RPMI7951 (cell line): ENCODE results near the gene DOCK10. TPM values are rescaled to one million over a fixed set of nuclear protein-coding genes. Genes with fewer than 3 reads are reported as not detected.

Experiments used
- DNase-seq: peaks from one replicate; pipeline ENCODE4 v3.0.0-alpha.2; 2012; ENCODE audit warnings: low read depth
- total RNA-seq: library from RNA; depleted of rRNA; stranded (reverse); fragments of >200 nt; shearing (Covaris generic); gene quantifications from 2 replicates; pipeline ENCODE4 v1.2.3, GENCODE V29; 2014

The DOCK10 gene
- total RNA-seq, 1 experiment from 2014 or later: 42.8 TPM

DNA sequence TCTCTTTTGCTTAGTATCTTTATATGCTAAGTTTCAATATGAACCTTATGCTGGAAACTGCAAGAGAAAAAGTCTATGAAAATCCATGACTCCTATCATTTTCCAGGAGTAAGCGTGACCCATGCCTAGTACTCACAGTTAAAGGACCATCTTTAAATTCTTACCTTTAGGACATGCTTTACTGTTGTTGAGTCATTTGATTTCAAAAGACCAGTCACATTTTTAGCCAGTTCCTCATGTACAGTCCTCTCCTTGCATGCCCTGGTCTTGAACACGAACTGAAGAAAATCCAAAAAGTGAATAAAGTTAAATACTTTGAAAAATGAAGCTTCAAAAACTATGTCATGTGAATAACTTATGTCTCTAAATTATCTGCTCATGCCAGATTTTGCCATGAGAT is 208.3 kb downstream of the DOCK10 start:
- no peak for DNase-seq

- no peak for DNase-seq
Measured at GRCh38 chr2:224832207-224832606, 210.1 kb downstream of the DOCK10 start.

GRCh38 chr2:224831530-224831929 is 210.7 kb downstream of the DOCK10 start:
- no peak for DNase-seq

DNA sequence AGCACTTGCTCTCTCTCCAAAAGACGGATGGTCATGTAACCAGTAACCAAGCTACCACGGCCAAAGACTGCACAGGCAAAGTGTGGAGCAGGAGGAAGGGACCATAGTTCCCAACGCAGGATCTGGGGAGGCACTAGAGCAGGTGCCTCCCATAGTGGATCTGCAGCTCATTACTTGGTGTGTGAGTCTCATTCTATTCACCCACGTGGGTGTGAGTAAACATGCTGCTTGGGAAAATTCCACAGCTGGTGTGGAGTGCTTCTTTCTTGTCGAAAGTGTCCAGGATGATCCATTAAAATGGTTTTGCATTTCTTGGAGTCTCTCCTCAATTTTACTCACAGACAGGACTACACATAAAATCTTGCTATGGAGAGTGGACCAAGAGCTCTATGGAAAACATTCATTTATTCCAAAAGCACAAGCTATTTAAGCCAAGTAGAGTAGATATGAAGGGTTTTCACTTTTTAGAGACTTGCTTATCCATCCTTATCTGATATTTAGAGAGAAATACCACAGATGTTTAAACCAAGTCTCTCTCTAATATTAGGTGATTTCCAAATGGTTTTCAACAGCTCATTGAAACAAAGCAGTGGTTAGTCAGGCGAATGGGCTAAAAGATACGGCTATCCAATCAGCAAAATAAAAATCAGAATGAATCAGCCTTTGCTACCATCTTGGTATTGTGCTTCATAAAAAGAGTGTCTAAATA is 221.8 kb downstream of the DOCK10 start:
- DNase-seq: no peak

- no peak for DNase-seq
Measured at GRCh38 chr2:224819075-224819474, 223.2 kb downstream of the DOCK10 start.

DNA sequence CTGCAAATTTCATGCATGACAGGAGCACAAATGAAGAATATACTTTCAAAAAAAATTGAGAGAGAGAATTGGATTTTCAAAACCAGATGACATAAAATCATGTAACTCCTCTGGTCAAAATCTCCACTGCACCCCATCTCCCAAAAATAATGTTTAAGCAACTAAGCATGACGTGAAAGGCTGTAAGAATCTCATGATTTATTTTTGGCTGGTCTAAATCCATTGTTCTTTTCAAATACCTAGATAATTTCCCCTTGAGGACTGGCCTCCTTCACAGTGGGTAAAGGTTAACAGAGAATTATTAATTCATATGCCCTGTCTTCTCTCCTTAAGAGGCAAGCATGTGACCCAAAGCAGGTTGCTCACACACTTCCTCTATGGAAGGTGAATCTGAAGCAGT is 224.6 kb downstream of the DOCK10 start:
- no peak for DNase-seq

DNA sequence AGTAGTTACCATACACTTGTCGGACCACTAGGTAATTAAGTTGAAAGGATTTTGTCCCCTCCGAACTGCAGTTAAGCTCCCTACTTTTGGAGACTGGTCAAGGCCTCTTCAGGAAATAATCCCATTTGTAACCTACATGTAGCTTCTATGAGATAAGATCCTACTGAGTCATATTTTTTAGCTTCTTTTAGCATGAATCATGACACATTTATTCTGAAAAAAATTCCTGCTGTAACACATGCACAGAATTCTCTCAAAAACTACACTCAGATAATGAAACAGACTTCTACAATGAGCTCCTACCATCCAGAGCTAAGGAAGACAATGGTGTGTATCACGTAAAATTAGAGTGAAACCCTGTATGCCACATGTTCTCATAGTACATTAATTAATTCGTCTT is 225.5 kb downstream of the DOCK10 start:
- DNase-seq: peak; percentile 88

DNA sequence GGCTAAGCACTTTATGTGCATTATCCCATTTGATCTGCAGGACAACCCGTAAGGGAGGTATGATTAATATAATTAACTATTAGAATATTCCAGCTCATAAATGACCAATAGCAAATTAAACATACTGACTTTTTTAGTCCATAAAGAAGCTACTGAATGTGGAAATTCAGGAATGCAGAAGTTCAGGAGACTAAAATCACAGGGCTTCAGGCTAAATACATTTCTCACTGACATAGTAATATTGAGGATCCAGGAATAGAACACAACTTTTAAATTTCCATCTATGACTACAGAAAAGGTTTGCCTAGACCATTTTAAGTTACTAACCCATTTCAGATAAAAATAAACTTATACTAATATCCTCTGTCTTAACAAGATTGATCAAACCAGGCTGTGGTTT is 228.7 kb downstream of the DOCK10 start:
- DNase-seq: no peak

DNA sequence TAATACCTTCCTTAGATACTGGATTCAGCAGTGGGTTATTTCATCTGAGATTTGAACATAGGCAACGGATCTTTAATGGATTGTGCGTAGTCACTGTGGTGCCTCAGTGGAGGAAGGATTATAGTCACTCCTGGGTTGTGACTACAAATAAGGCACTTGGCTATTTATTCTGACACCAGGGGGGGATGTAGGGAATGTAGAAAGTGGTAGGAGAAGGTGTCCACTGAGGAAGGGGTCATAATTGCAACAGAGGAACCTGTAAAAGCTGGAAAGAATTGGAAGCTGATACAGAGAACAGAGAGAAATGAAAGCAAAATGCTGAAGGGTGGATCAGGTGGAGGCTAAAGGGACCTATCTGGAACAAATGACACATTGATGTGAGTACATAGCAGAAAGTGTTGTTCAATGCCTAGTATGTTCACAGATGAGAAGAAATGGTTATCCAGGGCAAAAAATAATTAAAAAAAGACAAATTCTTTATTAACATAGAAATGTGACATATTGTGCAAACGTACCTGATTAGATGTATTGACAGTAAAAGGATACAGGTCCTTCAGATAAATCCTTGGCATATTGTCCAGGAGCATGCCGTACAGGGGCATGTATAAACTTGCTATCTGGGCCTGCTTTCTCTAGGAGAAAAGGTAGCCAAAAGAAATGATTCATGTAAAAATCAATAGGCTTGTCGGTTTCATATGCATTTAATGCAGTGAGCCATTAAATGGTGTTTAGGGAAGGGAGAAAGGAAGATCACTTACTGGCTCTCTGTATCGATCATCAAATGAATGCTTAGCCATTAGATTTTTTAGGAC is 234.9 kb downstream of the DOCK10 start:
- peak; percentile 16 for DNase-seq

DNA sequence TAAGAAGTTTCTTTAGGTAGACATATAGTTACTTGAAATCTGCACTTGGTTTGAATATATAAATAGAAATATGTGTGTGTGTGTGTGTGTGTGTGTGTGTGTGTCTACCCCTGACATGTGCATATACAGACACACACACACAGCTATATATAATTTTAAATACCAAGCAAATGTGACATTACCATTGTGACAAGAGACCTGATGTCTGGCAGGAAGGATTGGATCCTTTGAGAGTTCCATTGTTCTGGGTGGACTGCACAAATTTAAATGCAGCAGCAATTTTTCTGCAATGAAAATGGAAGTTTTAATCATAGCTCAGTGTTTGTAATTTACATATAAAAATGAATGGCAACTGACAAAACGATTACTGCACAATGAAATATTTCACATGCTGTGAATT is 238.3 kb downstream of the DOCK10 start:
- DNase-seq: no peak

DNA sequence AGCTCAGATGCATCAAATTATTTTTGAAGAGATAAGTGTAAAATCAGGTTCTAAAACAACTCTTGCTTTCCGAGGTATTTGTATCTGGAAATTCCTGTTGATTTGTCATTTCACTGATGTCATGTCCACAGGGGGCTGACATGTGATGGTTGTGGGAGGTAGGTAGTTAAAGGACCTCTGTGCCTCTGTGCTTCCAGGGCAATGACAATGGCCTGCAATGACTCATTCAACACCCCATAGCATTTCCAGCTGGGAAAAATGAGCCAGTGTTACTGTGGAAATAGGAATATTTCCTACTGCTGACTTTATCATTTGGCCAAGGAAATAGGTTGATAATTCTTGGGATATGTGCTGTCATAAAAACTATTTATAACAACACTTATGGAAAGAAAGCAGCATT is 239.9 kb downstream of the DOCK10 start:
- DNase-seq: peak; percentile 63

DNA sequence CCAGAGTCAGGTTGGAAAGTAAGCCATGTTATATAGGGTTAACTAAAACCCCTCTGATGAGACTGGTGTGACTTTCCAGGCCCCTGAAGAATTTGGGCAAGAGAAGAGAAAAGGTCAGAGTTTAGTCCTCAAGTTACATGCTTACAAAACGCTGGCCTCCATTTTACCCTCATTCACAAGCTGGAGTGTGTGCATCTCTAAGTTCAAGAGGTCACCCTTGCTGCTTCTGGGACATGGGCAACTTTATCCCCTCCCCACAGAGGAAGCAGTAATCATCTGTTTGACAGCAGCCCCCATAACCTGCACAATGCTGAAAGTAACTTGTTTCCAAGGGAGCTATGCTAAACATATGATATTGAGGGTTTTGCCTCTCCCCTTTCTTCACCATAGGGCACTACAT is 240.9 kb downstream of the DOCK10 start:
- no peak for DNase-seq

GRCh38 chr2:224799691-224800090 is 242.6 kb downstream of the DOCK10 start:
- no peak for DNase-seq

DNA sequence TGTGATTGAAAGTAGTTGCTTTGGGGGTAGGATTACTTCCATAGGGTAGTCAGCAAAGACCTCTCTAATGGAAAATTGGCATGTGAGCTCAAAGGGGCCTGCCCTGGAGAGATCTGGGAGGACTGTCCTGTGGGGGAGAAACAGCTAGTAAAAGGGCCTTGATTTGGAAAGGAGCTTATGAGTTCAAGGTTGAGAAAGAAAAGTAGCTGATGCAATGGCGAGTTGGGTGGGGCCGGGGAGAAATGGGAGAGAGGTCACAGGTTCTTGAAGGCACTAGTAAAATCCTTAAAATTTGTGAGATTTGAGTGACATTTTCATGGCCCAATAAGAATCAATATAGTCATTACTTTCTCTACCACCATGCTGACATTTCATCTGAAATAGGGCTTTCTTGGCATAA is 244.1 kb downstream of the DOCK10 start:
- DNase-seq: no peak

GRCh38 chr2:224796695-224797305 is 245.5 kb downstream of the DOCK10 start:
- no peak for DNase-seq

- DNase-seq: peak; percentile 13
Measured at GRCh38 chr2:224793946-224794345, 248.3 kb downstream of the DOCK10 start.

GRCh38 chr2:224786848-224787247 is 255.4 kb downstream of the DOCK10 start:
- no peak for DNase-seq

- no peak for DNase-seq
Measured at GRCh38 chr2:224781400-224781799, 260.9 kb downstream of the DOCK10 start.

GRCh38 chr2:224780823-224781222 is 261.4 kb downstream of the DOCK10 start:
- no peak for DNase-seq

DNA sequence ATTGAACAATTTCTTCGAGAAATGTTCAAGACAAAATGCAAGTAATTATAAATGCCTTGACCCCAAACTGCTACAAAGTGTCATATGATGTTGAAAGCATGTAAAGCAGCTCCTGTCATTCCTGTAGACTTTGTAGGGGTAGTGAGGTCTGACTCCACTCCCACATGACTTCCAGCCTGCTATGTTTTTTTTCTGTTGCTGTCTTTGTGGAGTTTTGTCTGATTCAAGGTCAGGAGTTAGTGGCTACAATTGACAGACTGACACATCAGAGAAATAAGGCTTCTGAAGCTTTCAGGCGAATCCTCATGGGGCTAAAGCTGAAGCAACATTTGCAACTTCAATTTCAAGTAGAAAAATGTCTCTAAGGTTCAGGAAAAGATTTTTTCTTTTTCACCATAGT is 262.2 kb downstream of the DOCK10 start:
- DNase-seq: no peak

- DNase-seq: peak; percentile 59
Measured at GRCh38 chr2:224778474-224778877, 263.8 kb downstream of the DOCK10 start.

GRCh38 chr2:224777559-224777930 is 264.7 kb downstream of the DOCK10 start:
- no peak for DNase-seq
